HepG2 (cell line): ENCODE results near the gene STMN1. TPM values are rescaled to one million over a fixed set of nuclear protein-coding genes. Genes with fewer than 3 reads are reported as not detected.

ENCODE experiments used
- BHLHE40 ChIP-seq: IDR thresholded peaks from 2 replicates; pipeline ENCODE4 v1.6.1; 2011; ENCODE audit warnings: low read length, improper control_type of control experiment
- EP300 ChIP-seq, 3 experiments: sonication (generic) in 1 of 3; formaldehyde crosslinking in 1 of 3; IDR thresholded peaks; 2 replicates each; pipeline versions ENCODE4 v1.5.1 to v1.6.1; 2011 to 2020; ENCODE audit warnings: low read depth in 2 of 3, low read length in 2 of 3, borderline replicate concordance in 1 of 3, improper control_type of control experiment in 1 of 3, mild to moderate bottlenecking in 1 of 3, missing genetic modification reagents in 1 of 3, moderate library complexity in 1 of 3
- HOXA5 ChIP-seq: sonication (generic); formaldehyde crosslinking; IDR thresholded peaks from 2 replicates; pipeline ENCODE4 v1.4.0; 2020; ENCODE audit warnings: missing genetic modification reagents
- NCOA2 ChIP-seq: sonication (generic); formaldehyde crosslinking; IDR thresholded peaks from 2 replicates; pipeline ENCODE4 v1.8.0; 2022; ENCODE audit warnings: inconsistent platforms
- ZNF788 ChIP-seq: sonication (generic); formaldehyde crosslinking; IDR thresholded peaks from 2 replicates; pipeline ENCODE4 v1.5.0; 2020; ENCODE audit warnings: mild to moderate bottlenecking, missing genetic modification reagents, borderline replicate concordance
- polyA plus RNA-seq, 8 experiments: library from polyadenylated mRNA; depleted of rRNA in 3 of 8; stranded (reverse) in 7 of 8; unstranded in 1 of 8; fragments of >200 nt; fragmentation: Illumina TruSeq in 4 of 8; extraction: Trizol in 4 of 8; gene quantifications; 2 replicates each; pipeline versions ENCODE4 v1.2.1 to v1.2.3, GENCODE V29; 2011 to 2016; ENCODE audit warnings: low read depth in 4 of 8, missing spikeins in 1 of 8, mixed read lengths in 1 of 8; ENCODE audit not compliant: insufficient read depth in 1 of 8
- total RNA-seq, 5 experiments: library from RNA; depleted of rRNA; stranded (reverse); fragments of >200 nt; fragmentation: Illumina TruSeq; extraction: Trizol; gene quantifications; 2 replicates each; pipeline ENCODE4 v1.2.3, GENCODE V29; 2016; ENCODE audit warnings: low read depth in 1 of 5
- TF ChIP-seq, protein P1 (sequence below): IDR thresholded peaks from 2 replicates; pipeline ENCODE4 v1.4.0; 2020; ENCODE audit warnings: mild to moderate bottlenecking, missing genetic modification reagents
- TF ChIP-seq, protein P2 (sequence below): sonication (generic); formaldehyde crosslinking; IDR thresholded peaks from 2 replicates; pipeline ENCODE4 v1.4.0; 2020; ENCODE audit warnings: mild to moderate bottlenecking, missing genetic modification reagents
- TF ChIP-seq, protein P3 (sequence below): sonication (generic); formaldehyde crosslinking; conservative IDR thresholded peaks from 2 replicates; pipeline ENCODE4 v1.8.0; 2022; ENCODE audit warnings: mild to moderate bottlenecking, moderate library complexity, missing genetic modification reagents
- TF ChIP-seq, protein P4 (sequence below): sonication (generic); formaldehyde crosslinking; IDR thresholded peaks from 2 replicates; pipeline ENCODE4 v1.4.0; 2020; ENCODE audit warnings: missing genetic modification reagents
- TF ChIP-seq, protein P5 (sequence below): sonication (generic); formaldehyde crosslinking; IDR thresholded peaks from 2 replicates; pipeline ENCODE4 v1.4.0; 2020; ENCODE audit warnings: missing genetic modification reagents

The STMN1 gene
- total and polyA plus RNA-seq, 2 of the 13 experiments (the other 11 are each of a cell fraction or from before 2014, with no cell fraction given), result 45.9 to 409 TPM

DNA sequence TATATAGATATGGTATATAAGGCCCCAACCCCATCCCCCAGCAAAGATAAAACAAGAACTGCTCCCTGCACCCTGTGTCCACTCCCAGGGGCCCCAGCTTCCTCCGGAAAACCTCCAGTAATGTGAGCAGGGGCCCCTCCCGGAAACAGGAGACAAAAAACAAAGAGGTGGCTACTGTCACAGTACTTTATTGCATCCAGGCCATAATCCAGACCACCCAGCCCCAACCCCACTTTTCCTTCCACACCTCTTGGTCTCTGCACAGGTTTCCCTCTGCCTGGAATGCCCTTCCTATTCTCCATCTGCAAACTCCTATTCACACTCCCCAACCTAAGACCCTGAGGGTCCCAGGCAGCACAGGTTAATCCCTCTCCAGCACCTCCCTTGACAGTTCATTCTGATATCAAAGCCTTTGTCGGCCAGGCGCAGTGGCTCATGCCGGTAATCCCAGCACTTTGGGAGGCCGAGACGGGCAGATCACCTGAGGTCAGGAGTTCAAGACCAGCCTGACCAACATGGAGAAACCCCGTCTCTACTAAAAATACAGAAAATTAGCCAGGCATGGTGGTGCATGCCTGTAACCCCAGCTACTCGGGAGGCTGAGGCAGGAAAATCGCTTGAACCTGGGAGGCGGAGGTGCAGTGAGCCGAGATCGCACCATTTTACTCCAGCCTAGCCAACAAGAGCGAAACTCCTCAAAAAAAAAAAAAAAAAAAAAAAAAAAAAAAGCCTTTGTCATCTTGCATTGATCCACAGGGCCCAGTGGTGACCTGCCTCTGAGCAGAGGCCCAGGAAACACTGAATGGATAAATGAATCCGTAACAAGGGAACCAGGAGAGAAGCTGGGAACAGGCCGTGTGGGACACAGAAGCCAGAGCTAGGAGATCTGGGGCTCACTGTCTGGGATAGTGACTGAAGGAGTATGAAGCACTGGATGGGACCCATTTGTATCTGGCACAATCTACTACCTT is 44.6 kb downstream of the STMN1 start (continued):
- TF ChIP-seq ZNF788 (CRISPR knock-in tag) (no peak; the same call in 1 of the 2 replicates), EP300 (IDR thresholded peaks at IDR 0.05; ENCODE audit: low read depth in 2 of 2, low read length in 2 of 2) (peak in 1 of 2 experiments; percentile 82; a peak in 2 of 4 replicates), EP300 (CRISPR knock-in tag; IDR thresholded peaks at IDR 0.05; ENCODE audit: borderline replicate concordance) (peak; percentile 57; the same call in 1 of the 2 replicates), NCOA2 (peak; percentile 77; the same call in 1 of the 2 replicates), BHLHE40 (peak; percentile 24; the same call in 1 of the 2 replicates), HOXA5 (CRISPR knock-in tag) (0 out of 2 replicates have a peak, but pooled peaks have one; percentile 33)
- TF ChIP-seq, protein P1, sequence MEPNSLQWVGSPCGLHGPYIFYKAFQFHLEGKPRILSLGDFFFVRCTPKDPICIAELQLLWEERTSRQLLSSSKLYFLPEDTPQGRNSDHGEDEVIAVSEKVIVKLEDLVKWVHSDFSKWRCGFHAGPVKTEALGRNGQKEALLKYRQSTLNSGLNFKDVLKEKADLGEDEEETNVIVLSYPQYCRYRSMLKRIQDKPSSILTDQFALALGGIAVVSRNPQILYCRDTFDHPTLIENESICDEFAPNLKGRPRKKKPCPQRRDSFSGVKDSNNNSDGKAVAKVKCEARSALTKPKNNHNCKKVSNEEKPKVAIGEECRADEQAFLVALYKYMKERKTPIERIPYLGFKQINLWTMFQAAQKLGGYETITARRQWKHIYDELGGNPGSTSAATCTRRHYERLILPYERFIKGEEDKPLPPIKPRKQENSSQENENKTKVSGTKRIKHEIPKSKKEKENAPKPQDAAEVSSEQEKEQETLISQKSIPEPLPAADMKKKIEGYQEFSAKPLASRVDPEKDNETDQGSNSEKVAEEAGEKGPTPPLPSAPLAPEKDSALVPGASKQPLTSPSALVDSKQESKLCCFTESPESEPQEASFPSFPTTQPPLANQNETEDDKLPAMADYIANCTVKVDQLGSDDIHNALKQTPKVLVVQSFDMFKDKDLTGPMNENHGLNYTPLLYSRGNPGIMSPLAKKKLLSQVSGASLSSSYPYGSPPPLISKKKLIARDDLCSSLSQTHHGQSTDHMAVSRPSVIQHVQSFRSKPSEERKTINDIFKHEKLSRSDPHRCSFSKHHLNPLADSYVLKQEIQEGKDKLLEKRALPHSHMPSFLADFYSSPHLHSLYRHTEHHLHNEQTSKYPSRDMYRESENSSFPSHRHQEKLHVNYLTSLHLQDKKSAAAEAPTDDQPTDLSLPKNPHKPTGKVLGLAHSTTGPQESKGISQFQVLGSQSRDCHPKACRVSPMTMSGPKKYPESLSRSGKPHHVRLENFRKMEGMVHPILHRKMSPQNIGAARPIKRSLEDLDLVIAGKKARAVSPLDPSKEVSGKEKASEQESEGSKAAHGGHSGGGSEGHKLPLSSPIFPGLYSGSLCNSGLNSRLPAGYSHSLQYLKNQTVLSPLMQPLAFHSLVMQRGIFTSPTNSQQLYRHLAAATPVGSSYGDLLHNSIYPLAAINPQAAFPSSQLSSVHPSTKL, result peak; percentile 76
- TF ChIP-seq, protein P2, sequence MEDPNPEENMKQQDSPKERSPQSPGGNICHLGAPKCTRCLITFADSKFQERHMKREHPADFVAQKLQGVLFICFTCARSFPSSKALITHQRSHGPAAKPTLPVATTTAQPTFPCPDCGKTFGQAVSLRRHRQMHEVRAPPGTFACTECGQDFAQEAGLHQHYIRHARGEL (CRISPR knock-in tag), result no peak
- TF ChIP-seq, protein P3, sequence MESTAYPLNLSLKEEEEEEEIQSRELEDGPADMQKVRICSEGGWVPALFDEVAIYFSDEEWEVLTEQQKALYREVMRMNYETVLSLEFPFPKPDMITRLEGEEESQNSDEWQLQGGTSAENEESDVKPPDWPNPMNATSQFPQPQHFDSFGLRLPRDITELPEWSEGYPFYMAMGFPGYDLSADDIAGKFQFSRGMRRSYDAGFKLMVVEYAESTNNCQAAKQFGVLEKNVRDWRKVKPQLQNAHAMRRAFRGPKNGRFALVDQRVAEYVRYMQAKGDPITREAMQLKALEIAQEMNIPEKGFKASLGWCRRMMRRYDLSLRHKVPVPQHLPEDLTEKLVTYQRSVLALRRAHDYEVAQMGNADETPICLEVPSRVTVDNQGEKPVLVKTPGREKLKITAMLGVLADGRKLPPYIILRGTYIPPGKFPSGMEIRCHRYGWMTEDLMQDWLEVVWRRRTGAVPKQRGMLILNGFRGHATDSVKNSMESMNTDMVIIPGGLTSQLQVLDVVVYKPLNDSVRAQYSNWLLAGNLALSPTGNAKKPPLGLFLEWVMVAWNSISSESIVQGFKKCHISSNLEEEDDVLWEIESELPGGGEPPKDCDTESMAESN (CRISPR knock-in tag), result no peak
- TF ChIP-seq, protein P4, sequence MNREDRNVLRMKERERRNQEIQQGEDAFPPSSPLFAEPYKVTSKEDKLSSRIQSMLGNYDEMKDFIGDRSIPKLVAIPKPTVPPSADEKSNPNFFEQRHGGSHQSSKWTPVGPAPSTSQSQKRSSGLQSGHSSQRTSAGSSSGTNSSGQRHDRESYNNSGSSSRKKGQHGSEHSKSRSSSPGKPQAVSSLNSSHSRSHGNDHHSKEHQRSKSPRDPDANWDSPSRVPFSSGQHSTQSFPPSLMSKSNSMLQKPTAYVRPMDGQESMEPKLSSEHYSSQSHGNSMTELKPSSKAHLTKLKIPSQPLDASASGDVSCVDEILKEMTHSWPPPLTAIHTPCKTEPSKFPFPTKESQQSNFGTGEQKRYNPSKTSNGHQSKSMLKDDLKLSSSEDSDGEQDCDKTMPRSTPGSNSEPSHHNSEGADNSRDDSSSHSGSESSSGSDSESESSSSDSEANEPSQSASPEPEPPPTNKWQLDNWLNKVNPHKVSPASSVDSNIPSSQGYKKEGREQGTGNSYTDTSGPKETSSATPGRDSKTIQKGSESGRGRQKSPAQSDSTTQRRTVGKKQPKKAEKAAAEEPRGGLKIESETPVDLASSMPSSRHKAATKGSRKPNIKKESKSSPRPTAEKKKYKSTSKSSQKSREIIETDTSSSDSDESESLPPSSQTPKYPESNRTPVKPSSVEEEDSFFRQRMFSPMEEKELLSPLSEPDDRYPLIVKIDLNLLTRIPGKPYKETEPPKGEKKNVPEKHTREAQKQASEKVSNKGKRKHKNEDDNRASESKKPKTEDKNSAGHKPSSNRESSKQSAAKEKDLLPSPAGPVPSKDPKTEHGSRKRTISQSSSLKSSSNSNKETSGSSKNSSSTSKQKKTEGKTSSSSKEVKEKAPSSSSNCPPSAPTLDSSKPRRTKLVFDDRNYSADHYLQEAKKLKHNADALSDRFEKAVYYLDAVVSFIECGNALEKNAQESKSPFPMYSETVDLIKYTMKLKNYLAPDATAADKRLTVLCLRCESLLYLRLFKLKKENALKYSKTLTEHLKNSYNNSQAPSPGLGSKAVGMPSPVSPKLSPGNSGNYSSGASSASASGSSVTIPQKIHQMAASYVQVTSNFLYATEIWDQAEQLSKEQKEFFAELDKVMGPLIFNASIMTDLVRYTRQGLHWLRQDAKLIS (CRISPR knock-in tag), result no peak
- TF ChIP-seq, protein P5, sequence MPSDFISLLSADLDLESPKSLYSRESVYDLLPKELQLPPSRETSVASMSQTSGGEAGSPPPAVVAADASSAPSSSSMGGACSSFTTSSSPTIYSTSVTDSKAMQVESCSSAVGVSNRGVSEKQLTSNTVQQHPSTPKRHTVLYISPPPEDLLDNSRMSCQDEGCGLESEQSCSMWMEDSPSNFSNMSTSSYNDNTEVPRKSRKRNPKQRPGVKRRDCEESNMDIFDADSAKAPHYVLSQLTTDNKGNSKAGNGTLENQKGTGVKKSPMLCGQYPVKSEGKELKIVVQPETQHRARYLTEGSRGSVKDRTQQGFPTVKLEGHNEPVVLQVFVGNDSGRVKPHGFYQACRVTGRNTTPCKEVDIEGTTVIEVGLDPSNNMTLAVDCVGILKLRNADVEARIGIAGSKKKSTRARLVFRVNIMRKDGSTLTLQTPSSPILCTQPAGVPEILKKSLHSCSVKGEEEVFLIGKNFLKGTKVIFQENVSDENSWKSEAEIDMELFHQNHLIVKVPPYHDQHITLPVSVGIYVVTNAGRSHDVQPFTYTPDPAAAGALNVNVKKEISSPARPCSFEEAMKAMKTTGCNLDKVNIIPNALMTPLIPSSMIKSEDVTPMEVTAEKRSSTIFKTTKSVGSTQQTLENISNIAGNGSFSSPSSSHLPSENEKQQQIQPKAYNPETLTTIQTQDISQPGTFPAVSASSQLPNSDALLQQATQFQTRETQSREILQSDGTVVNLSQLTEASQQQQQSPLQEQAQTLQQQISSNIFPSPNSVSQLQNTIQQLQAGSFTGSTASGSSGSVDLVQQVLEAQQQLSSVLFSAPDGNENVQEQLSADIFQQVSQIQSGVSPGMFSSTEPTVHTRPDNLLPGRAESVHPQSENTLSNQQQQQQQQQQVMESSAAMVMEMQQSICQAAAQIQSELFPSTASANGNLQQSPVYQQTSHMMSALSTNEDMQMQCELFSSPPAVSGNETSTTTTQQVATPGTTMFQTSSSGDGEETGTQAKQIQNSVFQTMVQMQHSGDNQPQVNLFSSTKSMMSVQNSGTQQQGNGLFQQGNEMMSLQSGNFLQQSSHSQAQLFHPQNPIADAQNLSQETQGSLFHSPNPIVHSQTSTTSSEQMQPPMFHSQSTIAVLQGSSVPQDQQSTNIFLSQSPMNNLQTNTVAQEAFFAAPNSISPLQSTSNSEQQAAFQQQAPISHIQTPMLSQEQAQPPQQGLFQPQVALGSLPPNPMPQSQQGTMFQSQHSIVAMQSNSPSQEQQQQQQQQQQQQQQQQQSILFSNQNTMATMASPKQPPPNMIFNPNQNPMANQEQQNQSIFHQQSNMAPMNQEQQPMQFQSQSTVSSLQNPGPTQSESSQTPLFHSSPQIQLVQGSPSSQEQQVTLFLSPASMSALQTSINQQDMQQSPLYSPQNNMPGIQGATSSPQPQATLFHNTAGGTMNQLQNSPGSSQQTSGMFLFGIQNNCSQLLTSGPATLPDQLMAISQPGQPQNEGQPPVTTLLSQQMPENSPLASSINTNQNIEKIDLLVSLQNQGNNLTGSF (CRISPR knock-in tag), result no peak
